Spleen (tissue), 7 donors: ENCODE results near the gene MMP17.

Source experiments
- CTCF ChIP-seq, 11 experiments: fragments of 200-600 bp in 7 of 11; fragments of 450-650 bp in 4 of 11; sonication (generic) in 4 of 11; IDR thresholded peaks in 8 of 11; conservative IDR thresholded peaks in 3 of 11; 1 replicate in 7 of 11; 2 replicates in 4 of 11; pipeline versions ENCODE4 v1.4.0 to v1.8.0; 2016 to 2021; ENCODE audit warnings: antibody characterized with exemption in 11 of 11, inconsistent platforms in 4 of 11, mild to moderate bottlenecking in 1 of 11
- POLR2A ChIP-seq, 3 donors: fragments of 450-650 bp; IDR thresholded peaks; one replicate each; pipeline ENCODE4 v1.5.1; 2017; ENCODE audit warnings: antibody characterized with exemption in 3 of 3, mild to moderate bottlenecking in 1 of 3
- POLR2AphosphoS5 ChIP-seq, 3 donors: sonication (generic); formaldehyde crosslinking; IDR thresholded peaks; one replicate each; pipeline ENCODE4 v1.5.1; 2017; ENCODE audit warnings: antibody characterized with exemption in 3 of 3
- donor health status: DM: no; HTN: no; CAD: no; lungs with moderate emphysema.
- donor health status: DM: no; HTN: no; CAD: no.
- donor health status: DM: no; HTN: no; CAD: no.

DNA sequence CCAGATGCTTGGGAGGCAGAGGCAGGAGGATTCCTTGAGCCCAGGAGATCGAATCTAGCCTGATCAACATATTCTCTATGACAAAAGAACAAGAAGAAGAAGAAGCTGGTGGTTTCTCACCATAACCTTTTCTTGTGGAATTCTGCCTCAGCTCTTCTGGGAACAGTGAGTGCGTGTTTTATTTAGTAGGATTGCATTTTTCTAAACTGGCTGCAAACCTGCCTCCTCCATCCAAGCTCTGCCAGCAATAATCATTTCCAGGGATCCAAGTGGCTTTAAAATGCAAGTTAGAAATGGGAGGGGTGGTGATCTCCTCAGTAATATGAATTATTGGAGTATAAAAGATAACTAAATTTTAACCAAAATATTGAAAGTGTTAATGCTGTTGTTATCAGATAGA lies 46.1 kb upstream of the MMP17 start:
- TF ChIP-seq CTCF (IDR thresholded peaks at IDR 0.05 in 8 of 11, conservative IDR thresholded peaks at IDR 0.05 in 3 of 11), result no peak
- no peak for TF ChIP-seq POLR2A (IDR thresholded peaks at IDR 0.05)
- TF ChIP-seq POLR2AphosphoS5 (IDR thresholded peaks at IDR 0.05), result no peak
